Jurkat, Clone E6-1 (cell line): ENCODE data around the gene MECP2. TPM values are rescaled to one million over a fixed set of nuclear protein-coding genes. Genes with fewer than 3 reads are reported as not detected.
"Not testable (repeated sequence)": the region's sequence is repeated elsewhere in the genome, so short reads cannot be mapped to it uniquely, and the experiment has no call there.

ENCODE experiments used
- DNase-seq: peaks from one replicate; pipeline ENCODE4 v3.0.0-alpha.2; 2011; ENCODE audit warnings: low read depth, low spot score
- H3K4me3 ChIP-seq: 2 replicates; pipeline ENCODE4 v1.5.1; 2011; ENCODE audit warnings: mild to moderate bottlenecking, low read length, control low read depth, moderate library complexity
- polyA plus RNA-seq: library from polyadenylated mRNA; unstranded; fragments of >200 nt; gene quantifications from one replicate; pipeline ENCODE4 v1.2.1, GENCODE V29; 2012; ENCODE audit warnings: missing spikeins; ENCODE audit not compliant: insufficient read length, insufficient read depth

The MECP2 gene
- polyA plus RNA-seq = 34.2 TPM

GRCh38 chrX:154097589-154098541 is at the start of gene MECP2:
MECP2 (minus strand) TSS chrX:154097717.
- DNase-seq = peak; percentile 81
- peak within 1 kb of the TSS; percentile 70 for H3K4me3 ChIP-seq

DNA sequence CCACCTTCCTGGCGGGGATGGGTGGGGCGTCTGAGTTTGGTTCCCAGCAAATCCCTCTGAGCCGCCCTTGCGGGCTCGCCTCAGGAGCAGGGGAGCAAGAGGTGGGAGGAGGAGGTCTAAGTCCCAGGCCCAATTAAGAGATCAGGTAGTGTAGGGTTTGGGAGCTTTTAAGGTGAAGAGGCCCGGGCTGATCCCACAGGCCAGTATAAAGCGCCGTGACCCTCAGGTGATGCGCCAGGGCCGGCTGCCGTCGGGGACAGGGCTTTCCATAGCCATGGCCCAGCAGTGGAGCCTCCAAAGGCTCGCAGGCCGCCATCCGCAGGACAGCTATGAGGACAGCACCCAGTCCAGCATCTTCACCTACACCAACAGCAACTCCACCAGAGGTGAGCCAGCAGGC is 46.5 kb upstream of the MECP2 start, which contains the start of gene OPN1LW:
OPN1LW (plus strand) TSS at position 234 of the 400 bp plus-strand sequence; CDS start at position 275, 41 bp downstream.
- H3K4me3 ChIP-seq, DNase-seq: not testable (repeated sequence)

GRCh38 chrX:154142950-154143745 is 45.6 kb upstream of the MECP2 start:
- no peak overlapping the region for H3K4me3 ChIP-seq
- DNase-seq = no peak

DNA sequence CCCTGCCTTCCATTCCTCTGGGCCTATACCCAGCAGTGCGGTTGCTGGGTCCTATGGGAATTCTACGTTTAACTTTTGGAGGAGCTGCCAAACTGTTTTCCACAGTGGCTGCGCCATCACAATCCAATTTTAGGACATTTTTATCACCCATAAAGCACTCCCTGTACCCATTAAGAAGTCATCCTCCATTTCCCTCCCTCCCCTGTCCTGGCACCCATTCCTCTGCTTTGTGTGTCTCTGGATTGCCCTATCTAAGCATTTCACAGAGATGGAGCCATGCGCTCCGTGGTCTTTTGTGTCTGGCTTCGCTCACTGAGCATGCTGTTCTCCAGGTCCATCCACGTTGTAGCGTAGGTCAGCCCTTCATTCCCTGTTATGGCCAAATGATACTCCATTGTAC is 44.9 kb upstream of the MECP2 start:
- DNase-seq = no peak
- no peak overlapping the region for H3K4me3 ChIP-seq

DNA sequence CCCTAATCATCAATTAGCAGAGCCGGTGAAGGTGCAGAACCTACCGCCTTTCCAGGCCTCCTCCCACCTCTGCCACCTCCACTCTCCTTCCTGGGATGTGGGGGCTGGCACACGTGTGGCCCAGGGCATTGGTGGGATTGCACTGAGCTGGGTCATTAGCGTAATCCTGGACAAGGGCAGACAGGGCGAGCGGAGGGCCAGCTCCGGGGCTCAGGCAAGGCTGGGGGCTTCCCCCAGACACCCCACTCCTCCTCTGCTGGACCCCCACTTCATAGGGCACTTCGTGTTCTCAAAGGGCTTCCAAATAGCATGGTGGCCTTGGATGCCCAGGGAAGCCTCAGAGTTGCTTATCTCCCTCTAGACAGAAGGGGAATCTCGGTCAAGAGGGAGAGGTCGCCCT is 43.2 kb upstream of the MECP2 start:
- H3K4me3 ChIP-seq = no peak overlapping the region

DNA sequence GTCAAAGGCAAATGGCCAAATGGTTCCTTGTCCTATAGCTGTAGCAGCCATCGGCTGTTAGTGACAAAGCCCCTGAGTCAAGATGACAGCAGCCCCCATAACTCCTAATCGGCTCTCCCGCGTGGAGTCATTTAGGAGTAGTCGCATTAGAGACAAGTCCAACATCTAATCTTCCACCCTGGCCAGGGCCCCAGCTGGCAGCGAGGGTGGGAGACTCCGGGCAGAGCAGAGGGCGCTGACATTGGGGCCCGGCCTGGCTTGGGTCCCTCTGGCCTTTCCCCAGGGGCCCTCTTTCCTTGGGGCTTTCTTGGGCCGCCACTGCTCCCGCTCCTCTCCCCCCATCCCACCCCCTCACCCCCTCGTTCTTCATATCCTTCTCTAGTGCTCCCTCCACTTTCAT is 42.7 kb upstream of the MECP2 start:
- H3K4me3 ChIP-seq = no peak overlapping the region

More for the DNA sequence above, 43.2 kb upstream of the MECP2 start:
- no peak for DNase-seq

DNA sequence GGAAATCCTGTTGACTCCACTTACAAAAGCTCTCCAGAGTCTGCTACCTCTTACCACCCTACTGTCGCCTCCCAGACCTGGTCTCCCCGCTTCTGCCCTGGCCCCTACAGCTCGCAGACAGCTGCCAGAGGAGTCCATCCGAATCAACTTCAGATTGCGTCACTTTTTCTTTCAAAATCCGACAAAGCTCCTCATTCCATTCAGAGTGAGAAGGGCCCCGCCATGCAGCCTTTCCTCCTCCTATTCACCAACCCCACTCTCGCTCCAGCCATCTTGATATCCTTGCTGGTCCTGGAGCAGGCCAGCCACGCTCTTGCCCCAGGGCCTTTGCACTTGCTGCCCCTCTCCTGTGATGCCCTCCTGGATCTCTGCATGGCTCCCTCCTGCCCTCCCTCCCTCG is 41.3 kb upstream of the MECP2 start:
- DNase-seq = no peak
- no peak overlapping the region for H3K4me3 ChIP-seq

More for the DNA sequence above, 42.7 kb upstream of the MECP2 start:
- no peak for DNase-seq

DNA sequence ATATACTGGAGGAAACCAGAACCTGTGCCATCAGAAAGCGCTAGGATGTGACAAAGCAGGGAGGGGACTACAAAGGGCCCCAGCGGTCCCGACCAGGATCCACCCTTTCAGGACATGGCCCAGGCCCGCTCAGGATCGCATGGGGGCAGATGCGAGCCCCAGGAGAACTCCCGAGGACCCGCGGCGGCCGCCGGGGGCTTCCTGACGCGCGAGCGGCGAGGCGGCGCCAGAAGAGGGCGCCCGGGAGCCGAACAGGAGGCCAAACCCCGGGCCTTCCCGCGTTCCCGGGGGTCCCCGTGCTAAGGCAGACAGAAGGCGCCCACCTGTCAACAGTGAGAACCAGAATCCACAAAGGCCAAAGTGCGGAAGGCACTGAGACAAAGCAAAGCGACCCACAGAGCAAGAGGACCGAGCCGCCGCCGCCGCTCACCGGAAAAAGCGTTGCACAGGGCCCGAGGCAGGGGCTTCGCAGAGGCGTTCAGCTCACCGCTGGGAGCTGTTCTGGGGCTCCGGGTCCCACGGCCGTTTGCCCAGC is 39.2 kb upstream of the MECP2 start:
- DNase-seq = peak; percentile 27
- H3K4me3 ChIP-seq = peak overlapping the region; percentile 38

DNA sequence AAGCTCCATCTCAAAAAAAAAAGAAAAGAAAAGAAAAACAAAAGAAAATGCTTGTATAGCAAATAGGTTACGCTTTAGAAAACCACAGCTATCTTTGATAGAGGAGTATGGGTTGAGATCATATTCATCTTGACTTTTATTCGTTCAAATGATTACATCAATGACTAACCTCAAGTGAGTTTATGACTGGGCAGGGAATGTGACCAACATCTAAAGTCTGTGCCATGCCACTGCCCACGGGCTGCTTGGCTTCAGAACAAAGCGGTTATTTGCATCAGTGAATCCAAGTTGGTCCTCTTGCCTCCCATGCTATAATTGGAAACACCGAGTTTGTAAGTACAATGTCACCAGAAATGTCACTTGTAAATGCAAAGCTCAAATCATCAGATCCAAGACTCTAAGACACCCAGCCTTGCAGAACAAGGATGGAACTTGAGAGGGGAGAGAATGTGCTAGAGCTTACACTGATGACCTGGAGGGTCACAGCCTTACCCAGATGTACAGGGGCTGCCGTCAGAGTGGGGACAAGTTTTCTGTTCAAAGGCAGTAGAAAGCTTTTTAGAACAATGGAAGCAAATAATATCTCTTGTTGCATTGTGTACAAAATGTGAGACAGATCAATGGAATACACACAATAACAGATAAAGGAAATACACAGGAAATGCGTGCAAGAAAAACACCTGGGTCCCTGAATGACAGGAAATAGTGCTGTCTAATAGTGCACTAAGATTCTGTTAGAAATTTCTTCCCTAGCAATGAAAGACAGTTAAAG is 38.1 kb upstream of the MECP2 start:
- no peak overlapping the region for H3K4me3 ChIP-seq
- no peak for DNase-seq

DNA sequence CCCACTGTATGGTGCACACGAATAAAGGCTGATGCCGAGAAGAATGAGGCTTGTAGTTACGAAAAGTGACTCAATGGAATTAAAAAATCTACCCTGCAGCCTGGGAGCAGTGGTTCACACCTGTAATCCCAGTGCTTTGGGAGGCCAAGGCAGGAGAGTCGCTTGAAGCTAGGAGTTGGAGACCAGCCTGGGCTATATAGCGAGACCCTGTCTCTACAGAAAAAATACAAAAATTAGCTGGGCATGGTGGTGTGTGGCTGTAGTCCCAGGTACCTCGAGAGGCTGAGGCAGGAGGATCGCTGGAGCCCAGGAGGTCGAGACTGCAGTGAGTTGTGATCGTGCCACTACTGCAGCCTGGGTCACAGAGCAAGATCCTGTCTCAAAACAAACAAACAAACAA is 34.8 kb upstream of the MECP2 start:
- no peak for DNase-seq
- no peak overlapping the region for H3K4me3 ChIP-seq

DNA sequence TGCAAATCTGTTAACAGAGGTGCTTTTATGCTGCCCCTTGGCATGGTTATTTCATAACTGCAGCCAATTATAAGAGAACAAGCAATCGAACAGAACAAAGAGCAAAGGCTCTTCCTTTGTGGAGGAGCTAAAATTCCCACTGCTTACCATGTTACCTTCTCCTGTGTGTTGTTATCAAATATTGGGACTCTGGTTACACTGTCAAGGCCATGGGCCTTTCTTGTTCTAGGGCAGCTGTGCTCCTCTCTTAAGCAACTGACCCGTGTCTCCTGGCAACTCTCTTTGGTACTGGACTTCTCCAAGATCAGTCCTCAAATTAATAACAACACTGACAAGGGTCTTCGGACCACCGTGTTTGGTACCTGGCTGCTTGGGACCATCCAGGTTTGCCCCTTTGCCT is 34.4 kb upstream of the MECP2 start:
- H3K4me3 ChIP-seq = no peak overlapping the region
- no peak for DNase-seq

- no peak for DNase-seq
Measured at GRCh38 chrX:154126101-154126500, 28.6 kb upstream of the MECP2 start.

DNA sequence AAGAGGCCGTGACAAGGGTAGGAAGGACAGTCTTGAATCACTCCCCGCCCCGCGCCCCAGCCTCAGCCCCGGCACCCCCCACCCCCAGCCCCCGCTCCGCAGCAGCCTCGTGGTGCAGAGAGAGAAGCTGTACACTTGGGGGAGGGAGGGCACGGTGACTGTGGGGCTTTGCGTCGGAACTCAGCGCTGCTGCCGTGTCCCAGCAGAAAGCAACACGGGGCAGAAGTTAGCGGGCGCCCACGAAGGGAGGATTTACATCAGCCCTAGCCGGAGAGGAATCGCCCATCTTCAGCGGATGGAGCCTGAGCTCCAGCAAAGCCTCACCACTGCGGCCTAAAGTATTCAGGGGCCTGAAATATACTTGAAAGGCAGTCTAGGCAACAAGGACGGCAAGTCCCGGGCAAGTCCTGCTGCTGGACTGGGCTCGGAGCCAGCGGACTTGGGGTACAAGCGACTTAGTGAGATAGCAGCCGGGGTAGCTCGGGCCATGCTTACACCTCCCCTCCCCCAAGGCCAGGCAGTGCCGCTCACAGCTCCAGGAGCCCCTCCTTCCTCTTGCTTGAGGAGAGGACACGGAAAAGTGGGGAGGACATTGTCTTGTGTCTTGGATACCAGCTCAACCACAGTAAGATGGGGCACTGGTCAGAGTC is 28.0 kb upstream of the MECP2 start:
- DNase-seq = no peak

More at GRCh38 chrX:154126101-154126500, 28.6 kb upstream of the MECP2 start:
- H3K4me3 ChIP-seq = no peak overlapping the region

DNA sequence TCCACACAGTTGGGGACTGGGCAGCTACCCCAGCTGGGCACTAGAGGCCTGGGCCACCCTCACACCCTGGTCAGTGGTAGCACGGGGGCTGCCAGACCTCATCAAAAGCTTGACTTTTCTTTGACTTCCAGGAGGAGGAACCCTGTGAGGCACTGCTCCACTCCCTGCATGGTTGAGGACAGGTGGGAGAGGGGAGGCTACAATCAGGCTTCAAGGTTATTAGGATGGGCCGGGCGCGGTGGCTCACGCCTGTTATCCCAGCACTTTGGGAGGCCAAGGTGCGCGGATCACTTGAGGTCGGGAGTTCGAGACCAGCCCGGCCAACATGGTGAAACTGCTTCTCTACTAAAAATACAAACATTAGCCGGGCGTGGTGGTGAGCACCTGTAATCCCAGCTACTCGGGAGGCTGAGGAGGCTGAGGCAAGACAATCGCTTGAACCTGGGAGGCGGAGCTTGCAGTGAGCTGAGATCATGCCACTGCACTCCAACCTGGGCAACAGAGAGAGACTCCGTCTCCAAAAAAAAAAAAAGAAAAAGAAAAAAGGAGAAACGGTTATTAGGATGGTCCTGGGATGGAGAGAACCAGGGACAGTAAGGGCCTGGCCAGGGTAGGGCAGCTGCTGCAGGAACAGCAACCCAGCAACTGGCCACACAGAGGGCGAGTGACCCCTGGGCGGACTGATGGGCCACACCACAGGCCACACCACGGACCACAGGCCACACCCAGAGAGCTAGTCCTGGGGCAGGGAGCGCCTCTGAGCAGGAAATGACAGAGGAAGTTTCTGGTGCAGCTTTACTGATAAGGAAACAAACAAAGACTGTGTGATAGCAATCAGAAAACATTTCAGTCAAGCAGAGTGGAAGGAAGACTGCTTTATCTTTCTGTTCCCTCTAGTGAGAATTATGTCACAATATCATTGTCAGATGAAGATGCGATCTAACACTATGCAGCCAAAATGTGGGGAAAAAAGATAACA is 26.0 kb upstream of the MECP2 start:
- peak; percentile 76 for DNase-seq
- no peak overlapping the region for H3K4me3 ChIP-seq

More for the DNA sequence above, 28.0 kb upstream of the MECP2 start:
- H3K4me3 ChIP-seq = no peak overlapping the region

DNA sequence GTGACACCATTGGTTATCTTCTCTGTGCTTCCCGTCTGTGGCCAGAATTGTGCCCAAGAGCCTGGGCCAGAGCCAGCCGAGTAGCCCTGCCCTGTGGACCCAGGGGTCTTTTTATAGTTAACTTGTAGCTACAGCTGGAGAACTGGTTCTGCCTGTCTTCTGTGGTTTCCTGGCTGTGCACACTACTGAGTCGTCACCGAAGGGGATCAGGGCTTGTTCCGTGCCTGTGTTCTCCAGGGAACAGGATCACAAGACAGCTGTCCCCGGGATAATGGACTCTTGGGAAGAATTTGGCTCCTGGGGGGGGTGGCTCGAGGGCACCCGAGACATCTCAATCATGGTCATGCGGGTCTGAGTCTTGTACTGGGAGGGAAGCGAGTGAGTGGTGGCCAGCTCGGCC is 24.4 kb upstream of the MECP2 start:
- DNase-seq = no peak
- H3K4me3 ChIP-seq = no peak overlapping the region

DNA sequence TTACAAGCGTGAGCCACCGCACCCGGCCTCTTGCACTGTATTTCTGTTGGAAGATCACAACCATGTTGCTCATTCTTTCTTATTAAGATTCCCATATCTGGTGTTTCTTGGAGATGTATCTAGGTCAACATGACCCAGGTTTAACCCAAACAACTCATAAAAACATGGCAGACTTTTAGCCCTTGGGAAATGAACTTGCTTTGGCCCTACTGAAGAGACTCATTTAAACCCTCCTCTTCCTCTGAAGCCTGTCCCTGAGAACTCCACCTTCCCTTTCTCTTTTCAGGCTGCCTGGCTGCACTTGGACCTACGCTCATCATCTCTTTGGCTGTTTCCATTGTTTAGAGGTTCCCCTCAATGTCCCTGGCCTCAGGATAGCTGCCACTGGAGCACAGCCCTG is 23.7 kb upstream of the MECP2 start:
- DNase-seq = no peak
- H3K4me3 ChIP-seq = no peak overlapping the region

GRCh38 chrX:154120567-154120966 is 23.1 kb upstream of the MECP2 start:
- H3K4me3 ChIP-seq = no peak overlapping the region
- DNase-seq = no peak
